Measurements from ENCODE around the gene C7orf33. TPM values are rescaled to one million over a fixed set of nuclear protein-coding genes. Genes with fewer than 3 reads are reported as not detected.

C7orf33 gene
- total RNA-seq, 1 donor from 2014 or later: not detected

DNA sequence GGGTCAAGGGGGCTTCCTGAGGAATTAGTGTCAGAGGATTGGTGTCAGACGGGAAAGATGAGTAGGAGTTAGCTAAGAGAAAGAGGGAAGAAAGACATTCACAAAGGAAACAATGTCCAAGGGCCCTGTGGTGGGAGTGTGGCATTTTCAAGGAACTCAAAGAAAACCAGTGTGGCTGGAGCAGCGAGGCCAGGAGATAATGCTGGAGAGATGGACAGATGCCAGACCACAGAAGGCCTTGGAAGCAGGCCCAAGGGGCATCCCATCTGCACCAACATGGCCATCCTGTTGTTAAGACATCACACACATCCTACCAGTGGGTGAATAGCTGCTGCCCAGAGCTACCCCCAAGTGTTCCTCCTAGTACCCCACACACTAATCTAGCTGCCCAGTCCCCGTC is 72.1 kb downstream of the C7orf33 start:
- Histone ChIP-seq H3K36me3 (ENCODE audit: control insufficient read depth, insufficient read depth, low read length) (no peaks in the 10 kb centered on the region), H3K27me3 (ENCODE audit: control insufficient read depth, insufficient read depth, low read length) (no peaks in the 10 kb centered on the region), H3K4me3 (ENCODE audit: low read depth, low read length) (no peak overlapping the region)
- DNase-seq (ENCODE audit: low read depth) (no peak), FAIRE-seq (no peak)
- TF ChIP-seq, protein P1, sequence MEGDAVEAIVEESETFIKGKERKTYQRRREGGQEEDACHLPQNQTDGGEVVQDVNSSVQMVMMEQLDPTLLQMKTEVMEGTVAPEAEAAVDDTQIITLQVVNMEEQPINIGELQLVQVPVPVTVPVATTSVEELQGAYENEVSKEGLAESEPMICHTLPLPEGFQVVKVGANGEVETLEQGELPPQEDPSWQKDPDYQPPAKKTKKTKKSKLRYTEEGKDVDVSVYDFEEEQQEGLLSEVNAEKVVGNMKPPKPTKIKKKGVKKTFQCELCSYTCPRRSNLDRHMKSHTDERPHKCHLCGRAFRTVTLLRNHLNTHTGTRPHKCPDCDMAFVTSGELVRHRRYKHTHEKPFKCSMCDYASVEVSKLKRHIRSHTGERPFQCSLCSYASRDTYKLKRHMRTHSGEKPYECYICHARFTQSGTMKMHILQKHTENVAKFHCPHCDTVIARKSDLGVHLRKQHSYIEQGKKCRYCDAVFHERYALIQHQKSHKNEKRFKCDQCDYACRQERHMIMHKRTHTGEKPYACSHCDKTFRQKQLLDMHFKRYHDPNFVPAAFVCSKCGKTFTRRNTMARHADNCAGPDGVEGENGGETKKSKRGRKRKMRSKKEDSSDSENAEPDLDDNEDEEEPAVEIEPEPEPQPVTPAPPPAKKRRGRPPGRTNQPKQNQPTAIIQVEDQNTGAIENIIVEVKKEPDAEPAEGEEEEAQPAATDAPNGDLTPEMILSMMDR (IDR thresholded peaks at IDR 0.05; ENCODE audit: insufficient read depth, low read length, severe bottlenecking): no peak

DNA sequence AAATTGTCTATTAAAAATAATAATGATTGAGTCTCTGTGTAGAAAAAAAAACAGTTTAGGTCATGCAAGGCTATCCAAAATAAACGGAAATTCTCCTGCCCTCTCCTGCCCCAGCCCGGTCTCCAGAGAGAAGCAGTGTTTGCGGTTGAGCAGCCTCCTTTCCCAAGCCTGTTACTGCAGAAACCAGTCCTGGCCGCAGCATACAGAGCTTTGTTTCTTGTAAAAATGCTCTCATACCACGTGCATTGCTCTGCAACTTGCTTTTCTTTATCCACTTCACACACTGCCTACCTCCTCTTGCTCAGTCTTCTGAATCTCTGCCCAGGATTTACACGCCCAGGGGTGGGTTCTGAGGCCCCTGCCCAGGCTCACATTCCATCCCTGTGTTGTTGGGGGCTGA is 73.8 kb downstream of the C7orf33 start:
- Histone ChIP-seq H3K27me3 (ENCODE audit: control insufficient read depth, insufficient read depth, low read length) (no peaks in the 10 kb centered on the region), H3K4me3 (ENCODE audit: low read depth, low read length) (no peak overlapping the region), H3K36me3 (ENCODE audit: control insufficient read depth, insufficient read depth, low read length) (no peaks in the 10 kb centered on the region)
- TF ChIP-seq, protein P1 (IDR thresholded peaks at IDR 0.05; ENCODE audit: insufficient read depth, low read length, severe bottlenecking): no peak
- DNase-seq (ENCODE audit: low read depth): no peak
- no peak for FAIRE-seq

DNA sequence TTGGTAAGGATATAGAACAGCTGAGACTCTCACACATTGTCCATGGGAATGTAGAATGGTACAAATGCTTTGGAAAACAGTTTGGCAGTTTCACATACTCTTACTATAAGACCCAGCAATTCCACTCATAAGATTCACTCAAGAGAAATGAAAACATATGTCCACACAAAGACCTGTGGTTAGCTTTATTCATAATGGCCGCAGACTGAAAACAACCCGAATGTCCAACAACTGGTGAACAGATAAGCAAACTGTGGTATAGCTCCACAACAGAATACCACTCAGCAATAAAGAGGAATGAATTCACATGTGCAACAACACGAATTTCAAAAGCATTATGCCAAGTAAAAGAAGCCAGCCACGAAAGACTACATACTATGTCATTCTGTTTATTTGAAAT is 74.7 kb downstream of the C7orf33 start:
- H3K4me3 ChIP-seq (ENCODE audit: low read depth, low read length): no peak overlapping the region
- DNase-seq (ENCODE audit: low read depth): no peak
- H3K36me3 ChIP-seq (ENCODE audit: control insufficient read depth, insufficient read depth, low read length): no peaks in the 10 kb centered on the region
- TF ChIP-seq, protein P1 (IDR thresholded peaks at IDR 0.05; ENCODE audit: insufficient read depth, low read length, severe bottlenecking): no peak
- no peak for FAIRE-seq
- no peaks in the 10 kb centered on the region for H3K27me3 ChIP-seq (ENCODE audit: control insufficient read depth, insufficient read depth, low read length)

Other genes starting within 250 kb of the C7orf33 start
- 40.5 and 41.3 TPM in 2 replicates for gene CUL1, start 108.1 kb downstream of the C7orf33 start, total RNA-seq

Measured in bronchial epithelial cell (primary cell).